Measurements from ENCODE around the gene ASRGL1.
"Not testable (repeated sequence)": the region's sequence is repeated elsewhere in the genome, so short reads cannot be mapped to it uniquely, and the experiment has no call there.

- not testable (repeated sequence) for TF ChIP-seq POLR2A, EP300, CTCF, POLR2AphosphoS5 (IDR thresholded peaks at IDR 0.05)
These were observed 31.7 kb downstream of the ASRGL1 start for GRCh38 chr11:62368861-62369477.
